DMS79 treated with DMSO at 0.1 percent for 48 hours (cell line): ENCODE results near the gene IGLL5.

Source experiments
- DNase-seq: peaks from one replicate; lab custom pipeline; 2025; lab: John Stamatoyannopoulos, UW

The IGLL5 gene

GRCh38 chr22:22887621-22888503 is at the start of gene IGLL5:
IGLL5 (plus strand) TSS chr22:22887816; CDS start chr22:22888054, 238 bp downstream.
- no peak for DNase-seq

DNA sequence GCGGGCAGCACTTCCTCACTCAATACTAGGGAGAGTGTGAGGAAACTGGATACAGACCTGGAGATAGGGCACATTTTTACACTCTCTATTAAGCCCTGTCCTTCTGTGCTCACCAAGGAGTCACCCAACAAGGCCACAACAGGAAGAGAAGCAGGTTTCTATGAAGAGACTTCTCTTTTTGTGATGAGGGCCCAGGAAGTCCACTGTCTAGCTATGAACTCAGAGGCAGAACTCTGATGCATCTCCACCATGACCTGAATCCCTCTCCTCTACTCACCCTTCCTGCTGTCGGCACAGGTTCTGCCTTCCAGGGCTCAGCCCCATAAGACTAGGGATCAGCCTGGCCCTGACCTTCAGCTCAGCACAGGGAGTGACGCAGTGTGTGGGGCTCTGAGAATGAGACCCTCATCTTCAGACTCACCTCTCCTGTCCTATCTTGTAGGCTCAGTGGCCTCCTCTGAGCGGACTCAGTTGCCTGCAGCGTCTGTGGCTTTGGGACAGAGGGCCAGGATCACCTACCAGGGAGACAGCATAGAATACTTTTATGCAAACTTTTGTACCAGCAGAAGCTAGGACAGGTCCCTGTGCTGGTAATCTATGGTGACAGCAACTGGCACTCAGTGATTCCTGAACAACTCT is 49.3 kb upstream of the IGLL5 start:
- no peak for DNase-seq

GRCh38 chr22:22839570-22840314 is 47.9 kb upstream of the IGLL5 start:
- DNase-seq, result no peak

- no peak for DNase-seq
Observed at GRCh38 chr22:22840780-22841179, 46.8 kb upstream of the IGLL5 start.

DNA sequence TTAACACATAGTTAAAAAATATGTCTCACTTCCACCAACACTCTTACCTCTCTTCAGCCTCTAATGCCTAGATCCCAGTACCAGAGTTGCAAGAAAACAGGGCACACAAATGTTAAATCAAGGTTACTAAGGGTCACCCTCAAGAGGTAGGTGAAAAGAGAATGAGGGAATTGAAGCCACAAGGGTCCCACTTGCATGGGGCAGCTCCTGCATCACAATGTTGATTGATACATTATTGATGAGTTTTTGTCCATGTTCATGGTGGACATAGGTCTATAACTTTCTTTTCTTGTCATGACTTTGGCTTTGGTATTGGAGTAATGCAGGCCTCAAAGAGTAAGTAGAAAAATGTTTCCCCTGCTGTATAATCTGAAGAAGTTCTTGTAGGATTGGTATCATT is 46.0 kb upstream of the IGLL5 start:
- DNase-seq, result no peak

DNA sequence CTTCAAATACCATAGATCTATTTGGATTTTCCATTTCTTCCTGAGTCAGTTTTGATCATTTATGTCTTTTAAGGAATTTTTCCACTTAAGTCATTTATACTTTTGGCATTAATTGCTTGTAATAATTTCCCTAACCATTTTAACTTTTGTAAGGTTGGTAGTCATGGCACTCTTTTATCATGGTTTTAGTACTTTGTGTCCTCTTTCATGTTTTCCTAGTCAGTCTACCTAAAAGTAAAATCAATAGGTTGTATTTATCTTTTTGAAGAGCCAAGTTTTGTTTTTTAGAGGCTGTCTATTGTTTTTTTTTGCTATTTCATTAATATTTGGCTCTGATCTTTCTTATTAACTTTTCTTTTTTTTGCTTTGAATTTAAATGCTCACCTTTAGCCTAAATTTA is 45.5 kb upstream of the IGLL5 start:
- no peak for DNase-seq

DNA sequence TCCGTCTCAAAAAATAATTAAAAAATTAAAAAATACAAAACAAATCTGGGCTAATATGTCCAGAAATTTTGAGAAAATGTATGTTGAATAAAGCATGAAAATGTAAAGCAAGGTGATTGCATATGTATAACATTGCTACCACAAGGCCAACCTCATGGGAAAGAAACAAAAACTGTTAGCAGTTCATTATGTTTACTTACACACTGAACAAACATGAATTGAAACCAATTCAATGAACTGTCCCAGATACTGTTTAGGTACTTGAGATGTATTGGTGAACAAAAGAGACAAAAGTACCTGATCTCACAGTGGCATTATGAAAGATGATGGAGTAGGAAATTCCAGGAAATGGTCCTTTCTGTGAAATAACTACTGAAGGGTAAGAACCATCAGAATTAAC is 43.8 kb upstream of the IGLL5 start:
- DNase-seq, result no peak

GRCh38 chr22:22847241-22847640 is 40.4 kb upstream of the IGLL5 start:
- no peak for DNase-seq

GRCh38 chr22:22848364-22848866 is 39.2 kb upstream of the IGLL5 start:
- peak; percentile 13 for DNase-seq

DNA sequence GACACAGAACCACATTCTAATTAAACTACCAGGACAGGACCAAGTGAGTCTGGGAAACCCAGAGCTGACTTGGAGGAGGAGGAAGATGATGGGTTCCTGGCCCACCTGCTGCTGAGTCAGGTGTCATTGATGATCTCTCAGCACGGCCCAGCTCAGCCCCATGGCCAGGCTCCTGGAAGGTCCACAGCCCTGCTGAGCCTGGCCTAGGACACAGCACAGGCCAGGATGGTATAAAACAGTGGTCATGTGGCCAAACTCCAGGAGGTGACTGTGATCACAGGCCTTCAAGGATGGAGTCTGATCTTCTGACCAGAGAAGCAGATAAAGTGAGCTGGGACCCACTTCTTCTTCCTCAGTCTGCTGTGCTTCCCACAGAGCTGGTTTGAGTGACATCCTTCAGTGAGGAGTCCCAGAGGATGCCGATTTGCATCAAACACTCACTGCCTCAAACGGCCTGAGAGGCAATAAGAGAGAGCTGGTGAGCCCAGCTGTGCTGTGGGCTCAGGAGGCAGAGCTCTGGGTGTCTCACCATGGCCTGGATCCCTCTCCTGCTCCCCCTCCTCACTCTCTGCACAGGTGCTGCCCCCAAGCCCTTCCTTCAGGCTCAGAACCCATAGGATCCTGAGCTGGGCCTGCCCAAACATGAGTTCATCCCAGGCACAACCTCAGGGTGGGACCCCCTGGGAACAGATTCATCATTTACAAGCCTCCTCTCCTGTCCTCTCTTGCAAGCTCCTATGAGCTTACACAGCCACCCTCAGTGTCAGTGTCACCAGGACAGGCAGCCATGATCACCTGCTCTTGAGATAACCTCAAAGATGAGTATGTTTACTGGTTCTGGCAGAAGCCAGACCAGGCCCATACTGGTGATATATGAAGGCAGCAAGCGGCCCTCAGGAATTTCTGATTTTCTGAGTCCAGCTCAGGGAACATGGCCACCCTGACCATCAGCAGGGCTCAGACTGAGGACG is 37.7 kb upstream of the IGLL5 start:
- DNase-seq, result no peak

DNA sequence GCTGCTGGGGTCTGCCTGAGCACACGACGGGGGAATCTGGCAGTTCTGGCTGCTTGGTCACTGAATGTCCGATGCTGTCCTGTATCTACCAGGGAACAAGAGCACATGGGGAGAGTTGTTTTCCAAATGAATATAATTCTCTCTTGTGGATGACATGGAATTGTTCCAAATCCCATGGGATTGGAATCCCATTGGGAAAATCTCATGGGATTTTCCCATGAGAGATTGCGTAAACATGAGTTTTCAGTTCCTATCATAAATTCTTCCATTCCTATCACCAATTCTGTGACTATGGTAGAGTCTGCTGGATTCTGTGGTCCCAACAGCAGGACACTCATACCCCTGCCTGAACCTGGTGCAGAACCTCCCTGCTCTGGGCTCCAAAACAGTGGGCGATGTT is 35.6 kb upstream of the IGLL5 start:
- DNase-seq, result no peak

DNA sequence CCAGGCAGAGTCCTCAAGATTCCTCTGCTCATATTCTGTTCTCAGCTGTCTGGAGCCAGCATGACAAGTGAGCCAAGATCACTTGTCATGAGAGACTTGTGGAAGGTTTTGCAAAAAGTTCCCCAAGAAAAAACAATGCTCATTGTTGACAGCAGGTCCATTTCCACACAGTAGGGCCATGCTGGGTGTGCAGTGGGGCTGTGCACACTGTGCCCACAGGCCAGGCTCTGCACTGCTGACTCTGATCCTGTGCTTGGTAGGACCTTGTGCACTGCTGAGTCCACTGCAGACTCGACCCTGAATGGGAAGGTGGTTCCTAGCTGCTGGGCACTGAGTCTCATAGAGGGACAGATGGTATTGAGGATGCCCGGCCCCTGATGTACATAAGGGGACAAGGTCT is 33.9 kb upstream of the IGLL5 start:
- DNase-seq, result no peak

- DNase-seq, result no peak
Observed at GRCh38 chr22:22854466-22854865, 33.1 kb upstream of the IGLL5 start.

DNA sequence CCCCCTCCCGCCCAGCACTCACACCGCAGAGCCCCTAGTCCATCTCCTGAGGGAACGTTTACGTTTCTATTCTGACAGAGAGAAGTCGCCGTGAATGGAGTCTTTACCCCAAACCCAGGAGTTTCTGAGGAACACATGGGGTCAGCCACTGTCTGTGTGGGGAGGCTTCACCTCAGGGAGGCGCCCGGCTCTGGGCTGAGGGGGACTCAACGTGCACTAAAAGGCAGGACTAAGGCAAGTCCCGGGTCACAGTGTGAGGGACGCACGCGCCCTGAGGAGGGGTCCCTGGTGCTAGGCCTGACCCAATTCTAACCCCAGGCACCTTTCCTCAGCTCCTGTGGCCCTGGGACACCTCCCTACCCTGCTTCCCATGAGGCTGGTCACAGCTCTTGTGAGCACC is 32.5 kb upstream of the IGLL5 start:
- no peak for DNase-seq

GRCh38 chr22:22855617-22856308 is 31.9 kb upstream of the IGLL5 start:
- DNase-seq, result no peak

- DNase-seq, result no peak
Observed at GRCh38 chr22:22856364-22856763, 31.3 kb upstream of the IGLL5 start.

GRCh38 chr22:22856885-22857606 is 30.6 kb upstream of the IGLL5 start:
- DNase-seq, result no peak

DNA sequence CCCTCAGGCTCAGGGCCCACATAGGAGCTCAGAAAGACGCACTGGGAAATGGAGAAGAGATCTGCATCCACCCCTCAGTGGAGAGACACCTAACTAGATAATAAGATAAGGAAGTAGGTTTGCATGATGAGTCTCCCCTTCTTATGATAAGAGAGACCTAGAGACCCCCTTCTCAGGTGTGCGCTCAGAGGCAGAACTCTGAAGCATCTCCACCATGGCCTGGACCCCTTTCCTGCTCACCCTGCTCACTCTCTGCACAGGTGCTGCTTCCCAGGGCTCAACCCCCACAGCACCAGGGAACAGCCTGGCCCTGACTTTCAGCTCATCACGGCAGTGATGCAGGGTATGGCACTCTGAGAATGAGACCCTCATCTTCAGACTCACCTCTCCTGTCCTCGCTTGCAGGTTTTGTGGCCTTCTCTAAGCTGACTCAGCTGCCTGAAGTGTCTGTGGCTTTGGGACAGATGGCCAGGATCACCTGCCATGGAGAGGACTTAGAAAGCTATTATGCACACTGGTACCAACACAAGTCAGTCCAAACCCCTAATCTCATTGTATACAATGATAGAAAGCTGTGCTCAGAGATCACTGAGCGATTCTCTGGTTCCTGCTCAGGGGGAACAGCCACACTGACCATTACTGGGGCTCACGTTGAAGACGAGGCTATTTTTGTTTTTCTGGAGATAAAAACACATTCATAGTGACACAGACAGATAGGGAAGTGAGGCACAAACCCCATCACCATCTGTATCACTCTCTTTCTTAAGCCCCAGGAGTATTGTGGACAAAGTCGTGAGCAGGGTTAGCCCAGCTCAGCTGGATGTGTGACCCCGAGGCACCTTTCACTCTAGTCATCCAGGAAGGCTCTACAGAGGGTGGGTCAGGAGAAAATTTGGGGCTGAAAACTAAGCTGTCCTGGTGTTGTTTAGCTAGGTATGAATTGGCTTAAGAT is 29.7 kb upstream of the IGLL5 start:
- DNase-seq, result no peak

- no peak for DNase-seq
Observed at GRCh38 chr22:22858559-22858937, 29.1 kb upstream of the IGLL5 start.
